GM03348 (cell line): ENCODE measurements around the gene SH3PXD2A.

Source experiments
- DNase-seq: peaks from one replicate; pipeline ENCODE4 v3.0.0; 2012; ENCODE audit warnings: low spot score

Gene SH3PXD2A

DNA sequence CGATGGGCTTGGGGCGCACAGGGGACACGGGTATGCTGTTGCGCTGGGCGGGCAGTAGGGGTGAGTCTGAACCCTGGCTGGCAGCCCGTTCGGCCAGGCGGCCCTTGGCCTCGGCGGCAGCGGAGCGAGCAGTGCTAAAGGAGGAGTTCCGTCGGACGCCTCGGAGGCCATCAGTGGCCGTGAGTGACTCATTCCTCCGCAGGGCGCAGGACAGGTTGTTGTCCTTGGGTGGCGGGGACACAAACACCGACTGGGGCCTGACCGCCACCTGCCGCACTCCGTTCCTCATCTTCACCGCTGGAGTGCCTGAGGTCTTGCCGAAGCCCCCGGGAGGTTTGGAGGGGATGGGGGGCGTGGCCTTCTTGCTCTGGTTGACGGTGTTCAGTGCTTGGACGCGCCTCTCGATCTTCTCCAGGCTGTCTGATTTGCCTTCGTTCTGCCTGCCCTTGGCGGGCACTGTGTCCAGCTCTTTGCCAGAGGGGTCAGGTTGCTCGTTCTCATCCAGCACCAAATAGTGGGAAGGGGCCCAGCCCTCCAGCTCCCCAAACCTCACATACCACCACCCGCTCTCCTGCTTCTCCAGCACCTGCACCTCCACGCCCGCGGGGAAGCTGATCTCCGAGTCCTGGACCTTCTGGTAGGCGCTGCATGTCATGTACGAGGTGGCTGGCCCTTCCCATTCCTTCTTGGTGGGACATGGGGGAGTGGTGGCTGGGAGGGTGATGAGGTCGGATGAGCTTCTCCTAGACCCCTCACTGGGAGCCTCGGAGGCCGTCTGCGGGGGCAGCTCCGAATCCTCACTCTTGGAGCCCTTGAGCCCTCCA is 253.1 kb downstream of the SH3PXD2A start:
- no peak for DNase-seq

DNA sequence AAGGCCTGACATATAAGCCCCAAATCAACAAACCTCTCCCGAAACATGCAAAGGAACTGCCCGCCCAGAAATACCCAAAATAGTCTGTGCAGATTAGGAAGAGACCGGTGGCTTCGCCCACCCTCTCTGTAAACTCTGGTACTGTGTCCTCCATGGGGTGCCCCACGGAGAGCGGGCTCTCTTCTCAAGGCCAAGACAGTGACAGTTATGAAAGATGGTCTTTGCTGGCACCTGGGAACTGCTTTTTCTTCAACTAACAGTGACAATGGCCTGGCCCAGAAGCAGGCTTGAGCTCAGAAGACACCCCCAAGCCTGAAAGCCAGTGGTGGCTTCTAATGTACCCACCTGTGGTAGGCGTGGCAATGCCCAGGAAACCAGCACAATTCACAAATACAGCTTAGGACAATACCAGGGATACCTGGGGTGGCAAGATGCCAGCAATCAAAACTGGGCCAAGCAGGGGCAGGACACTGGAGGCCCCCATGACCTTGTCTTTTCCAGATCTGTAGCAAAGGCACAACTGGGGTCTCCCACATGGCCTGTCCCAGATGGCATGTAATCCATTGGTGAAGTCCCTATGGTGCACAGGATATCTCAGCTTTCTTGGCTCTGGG is 254.3 kb downstream of the SH3PXD2A start:
- no peak for DNase-seq

DNA sequence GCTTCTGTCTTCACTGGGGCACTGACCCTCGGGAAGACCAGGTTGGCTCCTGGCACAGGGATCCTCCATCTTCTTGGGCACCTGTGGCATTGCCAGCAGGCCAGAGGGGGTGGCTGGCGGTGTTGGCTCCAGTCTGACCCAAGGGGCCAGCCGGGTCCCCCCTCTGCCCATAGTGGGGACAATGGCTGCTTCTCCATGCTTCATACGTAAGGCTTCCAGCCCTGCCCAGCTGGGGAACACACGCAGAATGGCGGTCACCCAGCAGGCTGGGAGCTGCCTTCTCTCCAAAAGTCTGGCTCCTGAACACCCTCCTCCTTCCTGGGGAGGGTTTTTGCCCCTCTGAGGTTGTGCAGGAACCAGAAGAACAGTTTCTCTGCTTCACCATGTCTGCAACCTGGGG is 255.1 kb downstream of the SH3PXD2A start:
- DNase-seq: no peak

DNA sequence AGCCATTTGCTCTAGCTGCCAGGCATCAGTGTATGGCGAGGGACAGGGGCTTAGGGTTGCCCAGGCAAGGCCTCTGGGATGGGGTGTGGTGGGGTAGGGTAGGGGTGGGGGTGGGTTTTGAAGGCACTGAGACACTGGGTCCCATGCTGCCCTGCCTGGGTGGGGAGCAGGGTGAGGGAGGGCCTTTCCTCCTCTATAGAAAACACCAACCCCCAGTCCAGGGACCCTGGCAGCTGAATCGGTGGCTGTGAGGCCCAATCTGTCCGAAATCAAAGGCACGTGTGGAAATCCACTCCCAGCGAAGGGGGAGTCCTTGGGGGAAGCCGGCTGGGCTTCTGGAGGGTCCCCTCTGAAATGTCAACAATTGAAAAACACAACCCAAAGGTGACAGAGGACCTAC is 255.5 kb downstream of the SH3PXD2A start:
- no peak for DNase-seq

DNA sequence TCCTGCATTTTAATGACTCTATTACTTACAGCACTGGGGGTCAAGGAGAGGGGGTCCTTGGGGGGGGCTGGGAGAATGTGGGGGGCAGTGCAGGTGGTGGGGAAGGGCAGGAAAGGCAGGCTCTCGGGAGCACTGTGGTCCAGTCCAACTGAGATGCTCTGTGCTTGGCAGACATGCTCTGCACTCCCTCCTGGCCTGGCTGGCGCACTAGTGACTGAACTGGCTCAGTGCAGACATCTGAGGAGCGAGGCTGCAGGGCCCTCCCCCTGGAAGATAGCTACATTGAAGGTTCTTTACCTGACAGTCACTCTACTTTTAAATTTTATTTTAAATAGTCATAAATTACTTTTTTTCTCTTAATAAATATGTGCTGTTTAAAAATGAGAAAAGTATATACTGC is 256.2 kb downstream of the SH3PXD2A start:
- DNase-seq: no peak

DNA sequence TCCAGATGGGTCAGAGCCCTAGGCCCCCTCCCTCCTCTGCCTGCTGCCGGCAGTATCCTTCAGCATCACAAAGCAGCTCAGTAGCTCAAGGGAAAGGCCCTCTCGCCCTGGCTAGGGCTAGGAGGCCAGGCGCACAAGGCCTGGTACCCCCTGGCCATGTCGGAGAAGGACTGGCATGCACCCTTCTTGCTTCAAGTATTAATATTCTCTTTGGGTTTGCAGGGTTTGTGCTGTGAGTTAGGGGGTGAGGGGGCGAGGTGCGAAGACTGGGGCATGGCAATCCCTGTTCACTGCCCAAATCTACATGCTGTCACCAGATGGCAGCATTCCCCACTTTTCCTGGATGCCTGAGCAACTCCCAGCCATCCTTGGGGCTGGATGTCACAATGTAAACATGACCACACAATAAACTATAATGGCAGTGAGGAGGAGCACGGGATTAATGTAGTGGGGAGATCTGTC is 256.7 kb downstream of the SH3PXD2A start:
- DNase-seq: peak; percentile 87

DNA sequence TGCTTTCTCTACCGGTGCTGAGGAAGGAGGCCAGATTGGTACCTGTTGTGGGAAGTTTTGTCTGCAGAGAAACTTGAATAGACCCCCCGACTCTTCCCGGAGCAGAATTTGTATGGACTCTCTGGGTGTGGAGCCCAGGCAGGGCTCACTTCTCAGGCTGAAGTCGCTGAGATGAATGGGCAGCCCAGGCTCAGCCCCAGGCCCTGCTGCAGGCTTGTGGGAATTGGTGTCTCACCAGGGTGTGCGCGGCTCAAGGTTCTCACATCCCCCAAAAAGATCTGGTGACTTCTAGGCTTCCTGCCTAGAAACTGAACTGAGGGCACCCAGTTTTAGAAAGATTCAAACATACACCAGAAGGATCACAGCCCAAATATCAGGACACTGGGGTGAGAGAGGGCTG is 258.4 kb downstream of the SH3PXD2A start:
- no peak for DNase-seq

DNA sequence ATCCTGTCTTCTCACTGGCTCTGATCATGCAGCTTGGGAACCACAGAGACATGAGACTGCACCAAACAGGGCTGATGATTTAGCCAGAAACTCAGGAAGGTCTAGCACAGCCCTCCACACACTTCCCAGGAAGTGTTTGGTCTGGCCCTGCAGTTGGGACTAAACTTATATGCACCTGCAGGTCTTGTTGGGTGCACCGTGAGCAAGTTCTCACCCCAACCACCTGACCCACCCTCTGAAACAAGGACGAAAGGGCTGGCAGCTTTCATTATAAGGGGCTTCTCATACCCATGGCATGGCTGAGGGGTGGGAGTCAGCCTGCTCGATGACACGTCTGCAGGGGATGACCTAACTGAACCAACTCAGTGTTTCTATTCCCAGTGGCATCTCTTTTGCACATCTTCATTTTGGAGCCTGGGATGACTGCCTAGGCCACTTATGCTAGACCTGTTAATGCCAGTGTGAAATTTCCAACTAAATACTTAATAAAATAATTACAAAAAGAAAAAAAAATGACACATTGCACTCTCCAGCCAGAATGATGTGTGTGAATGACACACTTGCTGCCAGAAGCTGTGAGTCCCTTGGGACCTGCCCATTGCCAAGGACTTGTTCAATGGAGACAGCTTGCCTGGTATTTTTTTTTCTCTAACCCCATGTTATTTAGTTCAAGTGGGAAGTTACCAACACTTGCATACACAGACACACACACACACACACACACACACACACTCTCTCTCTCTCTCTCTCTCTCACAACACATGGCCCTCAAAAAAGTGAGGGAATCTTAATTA is 259.2 kb downstream of the SH3PXD2A start:
- no peak for DNase-seq

DNA sequence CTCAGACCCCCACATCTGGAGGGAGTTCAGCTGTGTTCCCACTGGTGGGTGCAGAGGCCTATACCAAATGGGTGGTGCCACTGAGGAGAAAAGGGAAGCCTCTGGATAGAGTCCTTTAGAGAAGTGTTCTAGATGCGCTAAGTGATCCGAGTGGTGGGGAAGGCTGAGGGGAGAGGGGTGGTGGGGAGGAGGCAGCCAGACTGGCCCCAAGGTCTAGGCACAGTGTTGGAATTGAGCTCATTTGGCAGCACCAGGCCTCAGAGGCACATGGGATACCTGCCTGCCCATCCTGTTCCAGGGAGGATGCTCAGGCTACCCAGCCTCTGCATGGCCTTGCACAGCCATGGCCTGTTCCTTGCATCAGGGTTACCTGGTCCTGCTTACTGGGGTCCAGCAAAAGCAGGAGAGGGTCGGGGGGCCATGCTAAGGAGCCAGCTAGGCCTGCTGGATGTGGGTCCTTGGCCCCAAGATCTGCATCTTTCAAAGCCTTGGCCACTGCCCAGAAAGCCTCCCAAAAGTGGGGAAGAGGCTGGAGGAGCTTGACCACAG is 262.3 kb downstream of the SH3PXD2A start:
- DNase-seq: no peak

DNA sequence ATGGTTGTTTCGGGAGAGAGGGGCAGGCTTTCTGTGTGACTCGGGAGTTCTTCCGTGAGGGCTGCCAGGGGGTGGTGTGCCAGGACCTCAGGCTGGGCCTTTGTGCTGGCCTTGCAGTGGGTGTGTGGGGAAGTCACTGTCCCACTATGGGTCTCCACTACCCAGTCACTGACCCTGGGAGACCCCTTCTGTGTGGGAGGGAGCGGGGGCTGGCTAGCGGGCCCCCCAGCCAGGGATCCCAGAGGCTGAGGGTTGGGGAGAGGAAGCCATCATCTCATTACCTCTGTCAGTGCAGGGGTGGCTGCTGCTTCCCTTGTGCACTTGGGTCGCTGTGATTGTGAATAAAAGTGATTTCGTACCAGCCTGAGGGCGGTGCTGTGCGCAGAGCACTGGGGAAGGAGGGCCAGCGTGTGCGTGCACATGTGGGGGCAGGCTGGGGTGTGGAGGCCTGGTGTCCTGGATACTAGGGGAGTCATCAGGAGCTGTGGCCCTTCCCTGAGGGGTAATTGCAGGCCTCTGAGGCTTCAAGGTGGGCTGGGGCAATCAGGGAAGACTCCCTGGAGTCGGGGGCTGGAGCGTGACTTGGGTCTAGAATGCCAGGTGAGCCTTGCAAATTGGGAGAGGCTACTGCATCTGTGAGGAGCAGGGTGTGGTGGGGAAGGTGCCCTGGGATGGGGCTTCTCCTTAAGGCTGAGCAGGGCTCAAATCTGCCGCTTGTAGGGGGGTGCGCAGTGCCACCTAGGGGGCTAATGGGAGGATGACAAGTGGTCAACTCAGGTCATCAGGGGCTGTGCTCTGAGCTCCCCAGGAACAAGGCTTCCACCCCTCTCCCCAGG is 263.0 kb downstream of the SH3PXD2A start:
- DNase-seq: peak; percentile 84

DNA sequence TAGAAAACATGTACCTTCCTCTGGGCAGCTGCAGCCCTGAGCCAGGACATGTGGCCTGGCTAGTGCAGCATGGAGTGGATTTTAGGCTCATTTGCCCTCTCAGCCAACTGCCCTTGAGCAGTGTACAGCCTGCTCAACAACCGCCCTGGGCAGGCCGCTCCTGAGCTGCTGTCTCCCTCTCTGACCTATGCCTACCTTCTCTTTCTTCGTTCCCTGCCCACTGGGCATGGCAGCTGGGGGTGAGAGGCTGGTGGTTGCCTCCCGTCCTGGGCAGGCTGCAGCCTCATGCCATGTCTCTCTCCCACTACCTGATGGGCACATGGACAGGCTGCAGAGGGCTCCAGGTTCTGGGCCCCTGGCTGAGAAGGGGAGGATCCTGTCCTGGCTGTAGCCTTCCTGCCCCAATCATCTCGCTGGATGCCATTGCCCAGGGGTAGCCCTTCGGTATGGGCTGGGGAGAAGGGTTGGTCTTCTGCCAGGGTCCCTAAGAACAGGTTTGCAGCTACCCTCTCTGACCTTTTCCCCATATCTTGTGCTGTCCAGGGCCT is 264.6 kb downstream of the SH3PXD2A start:
- DNase-seq: no peak

DNA sequence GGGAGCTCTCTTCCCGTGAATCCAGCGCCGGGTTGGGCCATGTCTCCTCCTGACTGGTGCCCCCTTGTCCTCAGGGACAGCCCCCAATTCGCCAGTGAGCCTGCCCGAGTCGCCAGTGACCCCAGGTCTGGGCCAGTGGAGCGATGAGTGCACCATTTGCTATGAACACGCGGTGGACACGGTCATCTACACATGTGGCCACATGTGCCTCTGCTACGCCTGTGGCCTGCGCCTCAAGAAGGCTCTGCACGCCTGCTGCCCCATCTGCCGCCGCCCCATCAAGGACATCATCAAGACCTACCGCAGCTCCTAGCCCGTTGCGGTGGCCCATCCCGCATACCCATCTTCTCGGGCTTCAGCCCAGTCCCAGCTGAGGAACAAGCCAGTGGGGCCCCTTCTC is 265.3 kb downstream of the SH3PXD2A start:
- no peak for DNase-seq

DNA sequence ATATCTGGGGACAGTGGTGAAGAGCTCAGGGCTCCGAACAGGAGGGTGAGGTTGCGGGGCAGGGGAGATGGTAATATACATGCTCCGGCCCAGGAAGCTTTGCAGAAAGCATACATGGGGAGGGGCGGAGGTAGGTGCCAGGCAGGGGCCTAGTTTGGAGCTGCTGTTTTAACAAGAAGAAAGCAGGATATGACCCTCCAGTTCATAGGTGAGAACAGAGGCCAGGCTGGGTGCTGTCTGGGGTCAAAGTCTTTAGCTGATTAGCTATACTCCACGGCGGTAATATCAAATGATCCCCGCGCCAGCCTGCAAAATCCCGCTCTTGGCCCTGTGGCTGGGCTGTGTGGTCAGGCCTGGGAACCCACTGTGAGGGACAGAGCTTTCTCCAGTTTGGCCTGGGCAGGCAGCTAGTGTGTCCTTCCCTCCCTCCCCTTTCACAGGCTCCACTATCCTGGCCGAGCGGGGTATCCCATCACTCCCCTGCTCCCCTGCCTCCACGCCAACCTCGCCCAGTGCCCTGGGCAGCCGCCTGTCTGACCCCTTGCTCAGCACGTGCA is 266.2 kb downstream of the SH3PXD2A start:
- DNase-seq: no peak

DNA sequence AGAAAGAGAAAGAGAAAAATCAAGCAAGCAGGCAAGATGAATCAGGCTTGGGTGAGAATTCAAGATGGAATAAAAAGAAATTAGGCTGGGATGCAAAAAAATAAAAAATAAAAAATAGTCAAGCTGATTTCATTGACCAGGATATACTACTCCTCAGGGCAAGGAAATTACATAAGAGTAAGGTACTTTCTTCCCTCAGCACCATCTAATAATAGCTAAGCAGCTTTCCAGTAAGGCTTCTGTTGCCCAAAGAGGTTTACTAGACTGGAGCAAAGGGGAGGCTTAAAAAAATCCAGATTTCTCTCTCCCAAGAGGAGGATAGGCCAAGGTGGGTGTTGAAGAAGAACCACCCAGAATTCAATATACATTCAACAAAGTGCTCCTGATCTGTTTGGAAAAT is 268.3 kb downstream of the SH3PXD2A start:
- DNase-seq: no peak

DNA sequence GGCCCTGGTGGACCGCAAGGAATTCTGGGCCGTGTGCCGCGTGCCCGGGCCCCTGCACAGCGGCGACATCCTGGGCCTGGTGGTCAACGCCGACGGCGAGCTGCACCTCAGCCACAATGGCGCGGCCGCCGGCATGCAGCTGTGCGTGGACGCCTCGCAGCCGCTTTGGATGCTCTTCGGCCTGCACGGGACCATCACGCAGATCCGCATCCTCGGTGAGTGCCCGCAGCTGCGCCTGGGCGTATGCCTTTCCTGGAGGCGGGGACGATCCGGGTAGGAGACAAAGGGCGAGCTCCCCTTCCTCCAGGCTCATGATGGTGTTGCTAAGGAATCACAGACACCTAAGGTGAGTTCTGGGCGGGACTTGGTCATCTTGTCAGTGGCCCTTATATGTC is 270.4 kb downstream of the SH3PXD2A start:
- DNase-seq: no peak

DNA sequence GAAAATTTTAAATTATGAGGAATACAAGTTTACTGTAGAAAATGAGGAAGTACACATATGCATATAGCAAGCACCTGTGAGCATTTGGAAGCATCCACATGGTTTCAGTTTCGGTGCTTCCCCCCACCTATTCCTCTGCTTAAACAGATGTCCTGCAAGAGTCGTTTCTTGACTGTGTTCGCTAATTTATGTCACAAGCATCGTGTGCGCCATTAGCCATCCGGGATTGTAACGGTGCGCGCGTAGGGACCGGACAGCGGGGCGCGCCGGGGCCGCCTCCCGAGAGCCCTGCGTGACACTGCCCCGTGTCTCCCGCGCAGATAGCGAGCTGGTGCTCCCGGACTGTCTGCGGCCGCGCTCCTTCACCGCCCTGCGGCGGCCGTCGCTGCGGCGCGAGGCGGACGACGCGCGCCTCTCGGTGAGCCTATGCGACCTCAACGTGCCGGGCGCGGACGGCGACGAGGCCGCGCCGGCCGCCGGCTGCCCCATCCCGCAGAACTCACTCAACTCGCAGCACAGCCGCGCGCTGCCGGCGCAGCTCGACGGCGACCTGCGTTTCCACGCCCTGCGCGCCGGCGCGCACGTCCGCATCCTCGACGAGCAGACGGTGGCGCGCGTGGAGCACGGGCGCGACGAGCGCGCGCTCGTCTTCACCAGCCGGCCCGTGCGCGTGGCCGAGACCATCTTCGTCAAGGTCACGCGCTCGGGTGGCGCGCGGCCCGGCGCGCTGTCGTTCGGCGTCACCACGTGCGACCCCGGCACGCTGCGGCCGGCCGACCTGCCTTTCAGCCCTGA is 271.0 kb downstream of the SH3PXD2A start:
- peak; percentile 63 for DNase-seq

DNA sequence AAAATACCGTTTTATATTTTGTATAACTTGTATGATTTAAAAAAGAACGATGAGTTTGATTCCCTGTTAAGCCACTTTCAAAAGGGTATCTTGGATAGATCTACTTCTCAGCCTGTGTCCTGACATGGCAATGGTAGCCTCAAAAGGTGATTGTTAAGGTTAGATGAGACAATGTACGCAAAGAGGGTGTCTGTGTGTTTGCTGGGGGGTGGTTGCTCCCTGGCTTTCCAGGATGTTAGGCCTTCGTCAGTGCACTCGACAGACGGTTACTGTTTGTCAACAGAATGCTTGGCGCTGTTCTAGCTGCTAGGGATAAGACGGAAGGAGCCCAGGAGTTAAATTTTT is 271.5 kb downstream of the SH3PXD2A start:
- no peak for DNase-seq

DNA sequence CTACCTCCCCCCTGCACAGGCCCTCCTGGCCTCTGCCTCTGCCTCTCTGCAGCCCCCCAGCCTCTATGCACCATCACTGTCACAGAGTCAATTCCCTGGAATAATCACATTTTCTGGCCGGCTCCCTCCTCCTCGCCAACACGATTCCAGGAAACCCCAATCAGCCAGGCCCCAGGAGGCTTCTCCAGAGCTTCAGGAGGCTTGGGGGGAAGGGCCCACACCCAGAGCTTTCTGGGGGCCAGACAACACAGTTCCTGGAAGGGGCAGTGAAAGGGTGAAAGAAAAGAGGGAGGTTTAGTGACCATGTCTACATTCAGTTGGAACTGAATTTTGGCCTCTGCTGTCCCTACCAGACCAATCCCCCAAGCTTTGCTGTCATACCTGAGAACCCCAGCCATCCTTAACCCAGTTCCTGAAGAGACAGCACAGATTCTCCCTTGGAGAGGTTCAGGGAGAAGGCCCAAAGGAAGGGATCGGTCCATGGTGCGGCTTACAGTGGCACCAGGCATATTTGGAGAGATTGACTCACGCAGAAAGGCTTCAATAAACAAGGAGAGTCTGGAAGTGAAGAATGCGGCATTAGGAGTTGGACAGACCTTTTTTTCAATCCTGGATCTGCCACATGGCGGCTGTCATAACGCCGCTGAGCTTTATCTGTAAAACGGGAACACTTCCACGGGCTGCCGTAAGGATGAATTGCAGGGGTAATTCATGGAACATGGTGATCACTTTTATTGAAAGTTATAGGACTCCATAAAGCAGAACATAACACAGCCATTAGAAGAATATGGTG is 272.8 kb downstream of the SH3PXD2A start:
- no peak for DNase-seq

DNA sequence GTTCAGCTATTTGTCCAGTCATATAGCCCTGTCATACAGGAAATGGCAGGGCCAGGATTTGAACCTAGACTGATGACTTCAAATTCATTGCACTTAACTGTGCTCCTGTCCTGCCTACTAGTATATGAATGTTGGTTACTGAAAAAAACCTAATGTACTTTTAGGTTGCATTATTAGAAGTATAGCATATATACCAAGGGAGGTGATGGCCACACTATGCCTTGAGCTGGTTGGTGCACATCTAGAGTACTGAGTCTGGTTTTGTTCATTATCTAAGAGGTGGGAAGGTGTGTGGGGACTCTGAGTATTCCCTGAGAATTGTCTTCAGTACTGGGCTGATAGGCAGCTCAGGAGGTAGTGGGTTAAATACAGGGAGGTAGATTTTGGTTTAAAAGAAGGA is 273.9 kb downstream of the SH3PXD2A start:
- no peak for DNase-seq

DNA sequence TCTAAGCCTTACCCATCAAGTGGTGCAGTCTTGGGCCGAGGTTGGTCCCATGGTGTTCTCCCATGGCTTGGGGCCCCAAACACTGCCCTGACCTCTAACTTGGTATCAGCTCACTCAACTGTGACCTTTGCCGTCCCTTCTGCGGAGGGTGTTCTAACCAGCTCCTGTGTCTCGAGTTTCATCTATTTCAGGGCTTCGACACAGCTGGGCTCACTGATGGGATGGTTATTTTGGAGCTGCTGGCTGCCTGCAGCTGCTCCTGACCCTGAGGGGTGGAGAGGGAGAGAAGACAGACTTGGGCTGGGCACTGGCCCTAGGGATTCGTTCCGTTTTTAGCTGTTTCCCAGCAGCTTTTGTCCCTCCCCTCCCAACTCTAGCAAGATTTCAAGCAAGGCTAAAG is 274.9 kb downstream of the SH3PXD2A start:
- no peak for DNase-seq
